HepG2 (cell line): ENCODE measurements around the gene ERLEC1. TPM values are rescaled to one million over a fixed set of nuclear protein-coding genes. Genes with fewer than 3 reads are reported as not detected.

Source experiments
- ATAD3A ChIP-seq: sonication (generic); formaldehyde crosslinking; IDR thresholded peaks from 2 replicates; pipeline ENCODE4 v1.4.0; 2020; ENCODE audit warnings: missing genetic modification reagents
- CHD4 ChIP-seq: fragments of 200-600 bp; sonication (generic); IDR thresholded peaks from 2 replicates; pipeline ENCODE4 v1.7.0; 2017; ENCODE audit warnings: mild to moderate bottlenecking, low read length, borderline replicate concordance
- GABPA ChIP-seq, 2 experiments: IDR thresholded peaks; 2 replicates each; pipeline ENCODE4 v1.6.1; 2011 to 2016; ENCODE audit warnings: low read depth in 2 of 2, low read length in 1 of 2, missing biosample characterization in 1 of 2, missing genetic modification characterization in 1 of 2
- GPN1 ChIP-seq: sonication (generic); formaldehyde crosslinking; IDR thresholded peaks from 2 replicates; pipeline ENCODE4 v1.5.1; 2020; ENCODE audit warnings: missing genetic modification reagents, borderline replicate concordance
- LRRFIP1 ChIP-seq: sonication (generic); formaldehyde crosslinking; conservative IDR thresholded peaks from 2 replicates; pipeline ENCODE4 v1.4.0; 2020; ENCODE audit warnings: missing genetic modification reagents
- ONECUT2 ChIP-seq: sonication (generic); formaldehyde crosslinking; IDR thresholded peaks from 2 replicates; pipeline ENCODE4 v1.4.0; 2020; ENCODE audit warnings: missing genetic modification reagents
- PPARG ChIP-seq: conservative IDR thresholded peaks from 2 replicates; pipeline ENCODE4 v1.6.1; 2016; ENCODE audit warnings: missing biosample characterization, missing genetic modification reagents
- RORA ChIP-seq: sonication (generic); formaldehyde crosslinking; IDR thresholded peaks from 2 replicates; pipeline ENCODE4 v1.5.0; 2020; ENCODE audit warnings: mild to moderate bottlenecking, missing genetic modification reagents, moderate library complexity
- SIX4 ChIP-seq: sonication (generic); formaldehyde crosslinking; IDR thresholded peaks from 2 replicates; pipeline ENCODE4 v1.4.0; 2020; ENCODE audit warnings: missing genetic modification reagents
- SRSF4 ChIP-seq: fragments of 200-400 bp; formaldehyde crosslinking; IDR thresholded peaks from one replicate; pipeline ENCODE4 v1.6.1; 2018; ENCODE audit warnings: mild to moderate bottlenecking, low read depth, low read length, moderate library complexity; ENCODE audit not compliant: poor library complexity, severe bottlenecking
- TIGD3 ChIP-seq: sonication (generic); formaldehyde crosslinking; IDR thresholded peaks from 2 replicates; pipeline ENCODE4 v1.5.1; 2020; ENCODE audit warnings: mild to moderate bottlenecking, missing genetic modification reagents, borderline replicate concordance
- ZBTB37 ChIP-seq: sonication (generic); formaldehyde crosslinking; IDR thresholded peaks from 2 replicates; pipeline ENCODE4 v1.4.0; 2020; ENCODE audit warnings: mild to moderate bottlenecking, missing genetic modification reagents
- ZNF281 ChIP-seq: sonication (generic); formaldehyde crosslinking; IDR thresholded peaks from 2 replicates; pipeline ENCODE4 v1.4.0; 2020; ENCODE audit warnings: missing genetic modification reagents, borderline replicate concordance
- ZNF451 ChIP-seq: sonication (generic); formaldehyde crosslinking; IDR thresholded peaks from 2 replicates; pipeline ENCODE4 v1.5.0; 2020; ENCODE audit warnings: mild to moderate bottlenecking, missing genetic modification reagents
- ZNF558 ChIP-seq: sonication (generic); formaldehyde crosslinking; IDR thresholded peaks from 2 replicates; pipeline ENCODE4 v1.9.0; 2022; ENCODE audit warnings: mild to moderate bottlenecking, missing genetic modification reagents, borderline replicate concordance
- polyA plus RNA-seq, 8 experiments: library from polyadenylated mRNA; depleted of rRNA in 3 of 8; stranded (reverse) in 7 of 8; unstranded in 1 of 8; fragments of >200 nt; fragmentation: Illumina TruSeq in 4 of 8; extraction: Trizol in 4 of 8; gene quantifications; 2 replicates each; pipeline versions ENCODE4 v1.2.1 to v1.2.3, GENCODE V29; 2011 to 2016; ENCODE audit warnings: low read depth in 4 of 8, missing spikeins in 1 of 8, mixed read lengths in 1 of 8; ENCODE audit not compliant: insufficient read depth in 1 of 8
- total RNA-seq, 5 experiments: library from RNA; depleted of rRNA; stranded (reverse); fragments of >200 nt; fragmentation: Illumina TruSeq; extraction: Trizol; gene quantifications; 2 replicates each; pipeline ENCODE4 v1.2.3, GENCODE V29; 2016; ENCODE audit warnings: low read depth in 1 of 5
- TF ChIP-seq, protein P1 (sequence below): IDR thresholded peaks from 2 replicates; pipeline ENCODE4 v1.6.1; 2016; ENCODE audit warnings: control low read depth
- TF ChIP-seq, protein P2 (sequence below): fragments of 450-650 bp; IDR thresholded peaks from 2 replicates; pipeline ENCODE4 v1.6.1; 2016

The ERLEC1 gene
- total and polyA plus RNA-seq, 2 of the 13 experiments (the other 11 are each of a cell fraction or from before 2014, with no cell fraction given), result 87.3 to 88.4 TPM

GRCh38 chr2:53826587-53827397, 39.9 kb downstream of the ERLEC1 start (continued):
- TF ChIP-seq LRRFIP1 (CRISPR knock-in tag) (no peak; the same call in 1 of the 2 replicates), TIGD3 (CRISPR knock-in tag) (no peak), ATAD3A (CRISPR knock-in tag) (no peak), RORA (CRISPR knock-in tag) (0 out of 2 replicates have a peak, but pooled peaks have one; percentile 30), CHD4 (peak; percentile 94; the same call in 1 of the 2 replicates), SRSF4 (no peak), PPARG (peak; percentile 91), ZNF281 (peak; percentile 74; the same call in 1 of the 2 replicates), ZNF558 (CRISPR knock-in tag) (no peak), SIX4 (peak; percentile 84), GPN1 (no peak), ZBTB37 (CRISPR knock-in tag) (peak; percentile 61; the same call in 1 of the 2 replicates), GABPA (IDR thresholded peaks at IDR 0.05; ENCODE audit: low read depth, low read length) (no peak), GABPA (CRISPR knock-in tag; IDR thresholded peaks at IDR 0.05; ENCODE audit: low read depth) (no peak), ONECUT2 (peak; percentile 24; the same call in 1 of the 2 replicates), ZNF451 (CRISPR knock-in tag) (no peak)
- TF ChIP-seq, protein P1, sequence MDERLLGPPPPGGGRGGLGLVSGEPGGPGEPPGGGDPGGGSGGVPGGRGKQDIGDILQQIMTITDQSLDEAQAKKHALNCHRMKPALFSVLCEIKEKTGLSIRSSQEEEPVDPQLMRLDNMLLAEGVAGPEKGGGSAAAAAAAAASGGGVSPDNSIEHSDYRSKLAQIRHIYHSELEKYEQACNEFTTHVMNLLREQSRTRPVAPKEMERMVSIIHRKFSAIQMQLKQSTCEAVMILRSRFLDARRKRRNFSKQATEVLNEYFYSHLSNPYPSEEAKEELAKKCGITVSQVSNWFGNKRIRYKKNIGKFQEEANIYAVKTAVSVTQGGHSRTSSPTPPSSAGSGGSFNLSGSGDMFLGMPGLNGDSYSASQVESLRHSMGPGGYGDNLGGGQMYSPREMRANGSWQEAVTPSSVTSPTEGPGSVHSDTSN (CRISPR knock-in tag), result no peak
- TF ChIP-seq, protein P2, sequence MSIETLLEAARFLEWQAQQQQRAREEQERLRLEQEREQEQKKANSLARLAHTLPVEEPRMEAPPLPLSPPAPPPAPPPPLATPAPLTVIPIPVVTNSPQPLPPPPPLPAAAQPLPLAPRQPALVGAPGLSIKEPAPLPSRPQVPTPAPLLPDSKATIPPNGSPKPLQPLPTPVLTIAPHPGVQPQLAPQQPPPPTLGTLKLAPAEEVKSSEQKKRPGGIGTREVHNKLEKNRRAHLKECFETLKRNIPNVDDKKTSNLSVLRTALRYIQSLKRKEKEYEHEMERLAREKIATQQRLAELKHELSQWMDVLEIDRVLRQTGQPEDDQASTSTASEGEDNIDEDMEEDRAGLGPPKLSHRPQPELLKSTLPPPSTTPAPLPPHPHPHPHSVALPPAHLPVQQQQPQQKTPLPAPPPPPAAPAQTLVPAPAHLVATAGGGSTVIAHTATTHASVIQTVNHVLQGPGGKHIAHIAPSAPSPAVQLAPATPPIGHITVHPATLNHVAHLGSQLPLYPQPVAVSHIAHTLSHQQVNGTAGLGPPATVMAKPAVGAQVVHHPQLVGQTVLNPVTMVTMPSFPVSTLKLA, result 0 out of 2 replicates have a peak, but pooled peaks have one; percentile 14
